ENCODE measurements around the gene FOXK2. TPM values are rescaled to one million over a fixed set of nuclear protein-coding genes. Genes with fewer than 3 reads are reported as not detected.
"Not testable (repeated sequence)": the region's sequence is repeated elsewhere in the genome, so short reads cannot be mapped to it uniquely, and the experiment has no call there.

Gene FOXK2
- total and polyA plus RNA-seq, 4 donors, result 23.4 to 59.8 (median 33.4) TPM

GRCh38 chr17:82553210-82553930 lies 33.8 kb downstream of the FOXK2 start:
- DNase-seq, result no peak
- 84 to 91% methylated on average over 18 of the region's 18 CpGs for WGBS, 2 donors
- H3K4me1 ChIP-seq (ENCODE audit: control insufficient read depth in 5 of 5, insufficient read depth in 5 of 5, low read length in 5 of 5), result peaks cover 7 to 15% (median 11%) of the 10 kb centered on the region in 5 donors
- H3K9me3 ChIP-seq (ENCODE audit: control insufficient read depth in 4 of 4, insufficient read depth in 3 of 4, low read length in 3 of 4), result no peaks in the 10 kb centered on the region
- H3K27ac ChIP-seq (ENCODE audit: low read depth in 1 of 2, low read length in 1 of 2), result peak overlapping the region in 1 of 2 donors; percentile 59
- no peaks in the 10 kb centered on the region for H3K27me3 ChIP-seq (ENCODE audit: control insufficient read depth in 3 of 3, insufficient read depth in 3 of 3, low read length in 2 of 3)
- TF ChIP-seq CTCF (IDR thresholded peaks at IDR 0.05; ENCODE audit: control extremely low read depth, extremely low read depth), result no peak
- no peak overlapping the region for H3K9ac ChIP-seq (ENCODE audit: insufficient read depth in 1 of 2, low read length in 2 of 2)
- no peak for ATAC-seq (ENCODE audit: insufficient read depth, low FRiP score)
- no peaks in the 10 kb centered on the region for H3K36me3 ChIP-seq (ENCODE audit: control insufficient read depth in 4 of 4, insufficient read depth in 4 of 4, low read length in 4 of 4)
- no peak overlapping the region for H3K4me3 ChIP-seq

- WGBS, 2 donors, result 93 to 95% methylated on average over 2 of the region's 2 CpGs
- not testable (repeated sequence) for H3K27me3 ChIP-seq (ENCODE audit: control insufficient read depth in 3 of 3, insufficient read depth in 3 of 3, low read length in 2 of 3); H3K9ac ChIP-seq (ENCODE audit: insufficient read depth in 1 of 2, low read length in 2 of 2); H3K9me3 ChIP-seq (ENCODE audit: control insufficient read depth in 4 of 4, insufficient read depth in 3 of 4, low read length in 3 of 4); H3K4me3 ChIP-seq; H3K27ac ChIP-seq (ENCODE audit: low read depth in 1 of 2, low read length in 1 of 2); H3K36me3 ChIP-seq (ENCODE audit: control insufficient read depth in 4 of 4, insufficient read depth in 4 of 4, low read length in 4 of 4); DNase-seq; ATAC-seq (ENCODE audit: insufficient read depth, low FRiP score)
- H3K4me1 ChIP-seq (ENCODE audit: control insufficient read depth in 5 of 5, insufficient read depth in 5 of 5, low read length in 5 of 5), result peaks cover 0 to 15% (median 4%) of the 10 kb centered on the region in 5 donors
Measured at GRCh38 chr17:82557510-82557909, 38.0 kb downstream of the FOXK2 start.

- no peak overlapping the region for H3K9ac ChIP-seq (ENCODE audit: insufficient read depth in 1 of 2, low read length in 2 of 2)
- H3K9me3 ChIP-seq (ENCODE audit: control insufficient read depth in 4 of 4, insufficient read depth in 3 of 4, low read length in 3 of 4), result no peaks in the 10 kb centered on the region
- DNase-seq (peak in 2 of 3 donors; percentile 18 to 32), ATAC-seq (ENCODE audit: insufficient read depth, low FRiP score) (no peak)
- H3K36me3 ChIP-seq (ENCODE audit: control insufficient read depth in 4 of 4, insufficient read depth in 4 of 4, low read length in 4 of 4), result peaks cover 0 to 2% (median 0%) of the 10 kb centered on the region in 4 donors
- no peaks in the 10 kb centered on the region for H3K27me3 ChIP-seq (ENCODE audit: control insufficient read depth in 3 of 3, insufficient read depth in 3 of 3, low read length in 2 of 3)
- TF ChIP-seq CTCF (IDR thresholded peaks at IDR 0.05; ENCODE audit: control extremely low read depth, extremely low read depth), result no peak
- WGBS, 2 donors, result 56 to 71% methylated on average over 11 of the region's 11 CpGs
- H3K27ac ChIP-seq (ENCODE audit: low read depth in 1 of 2, low read length in 1 of 2), result no peak overlapping the region
- H3K4me3 ChIP-seq, result no peak overlapping the region
- H3K4me1 ChIP-seq (ENCODE audit: control insufficient read depth in 5 of 5, insufficient read depth in 5 of 5, low read length in 5 of 5), result peaks cover 0 to 13% (median 0%) of the 10 kb centered on the region in 5 donors
Measured at GRCh38 chr17:82559566-82560251, 40.2 kb downstream of the FOXK2 start.

- no peaks in the 10 kb centered on the region for H3K27me3 ChIP-seq (ENCODE audit: control insufficient read depth in 3 of 3, insufficient read depth in 3 of 3, low read length in 2 of 3)
- DNase-seq (no peak), ATAC-seq (ENCODE audit: insufficient read depth, low FRiP score) (no peak)
- peaks cover 0 to 2% (median under 1%) of the 10 kb centered on the region in 4 donors for H3K36me3 ChIP-seq (ENCODE audit: control insufficient read depth in 4 of 4, insufficient read depth in 4 of 4, low read length in 4 of 4)
- H3K4me3 ChIP-seq, result no peak overlapping the region
- H3K9me3 ChIP-seq (ENCODE audit: control insufficient read depth in 4 of 4, insufficient read depth in 3 of 4, low read length in 3 of 4), result no peaks in the 10 kb centered on the region
- peaks cover 0 to 13% (median 0%) of the 10 kb centered on the region in 5 donors for H3K4me1 ChIP-seq (ENCODE audit: control insufficient read depth in 5 of 5, insufficient read depth in 5 of 5, low read length in 5 of 5)
- H3K9ac ChIP-seq (ENCODE audit: insufficient read depth in 1 of 2, low read length in 2 of 2), result no peak overlapping the region
- H3K27ac ChIP-seq (ENCODE audit: low read depth in 1 of 2, low read length in 1 of 2), result no peak overlapping the region
- 88 to 92% methylated on average over 15 of the region's 15 CpGs for WGBS, 2 donors
- TF ChIP-seq CTCF (IDR thresholded peaks at IDR 0.05; ENCODE audit: control extremely low read depth, extremely low read depth), result no peak
Measured at GRCh38 chr17:82560252-82560642, 40.7 kb downstream of the FOXK2 start.

Measured in lung (tissue), 12 donors.